T47D (cell line): Measurements from ENCODE around the gene TEX44.

Source experiments
- DNase-seq, 2 experiments: peaks; one replicate each; pipeline versions ENCODE4 v3.0.0 to v3.0.0-alpha.2; 2011 to 2012; ENCODE audit warnings: low read depth in 1 of 2, low spot score in 1 of 2
- JUND ChIP-seq: IDR thresholded peaks from 2 replicates; pipeline ENCODE4 v1.6.1; 2012; ENCODE audit warnings: low read depth
- in situ Hi-C: cut with HindIII; loops from 2 replicates; pipeline ENCODE4 v1.10.0; 2016; ENCODE audit warnings: low sequenced_read_pairs, low pct_unique_long_range_greater_than_20kb

TEX44 gene

DNA sequence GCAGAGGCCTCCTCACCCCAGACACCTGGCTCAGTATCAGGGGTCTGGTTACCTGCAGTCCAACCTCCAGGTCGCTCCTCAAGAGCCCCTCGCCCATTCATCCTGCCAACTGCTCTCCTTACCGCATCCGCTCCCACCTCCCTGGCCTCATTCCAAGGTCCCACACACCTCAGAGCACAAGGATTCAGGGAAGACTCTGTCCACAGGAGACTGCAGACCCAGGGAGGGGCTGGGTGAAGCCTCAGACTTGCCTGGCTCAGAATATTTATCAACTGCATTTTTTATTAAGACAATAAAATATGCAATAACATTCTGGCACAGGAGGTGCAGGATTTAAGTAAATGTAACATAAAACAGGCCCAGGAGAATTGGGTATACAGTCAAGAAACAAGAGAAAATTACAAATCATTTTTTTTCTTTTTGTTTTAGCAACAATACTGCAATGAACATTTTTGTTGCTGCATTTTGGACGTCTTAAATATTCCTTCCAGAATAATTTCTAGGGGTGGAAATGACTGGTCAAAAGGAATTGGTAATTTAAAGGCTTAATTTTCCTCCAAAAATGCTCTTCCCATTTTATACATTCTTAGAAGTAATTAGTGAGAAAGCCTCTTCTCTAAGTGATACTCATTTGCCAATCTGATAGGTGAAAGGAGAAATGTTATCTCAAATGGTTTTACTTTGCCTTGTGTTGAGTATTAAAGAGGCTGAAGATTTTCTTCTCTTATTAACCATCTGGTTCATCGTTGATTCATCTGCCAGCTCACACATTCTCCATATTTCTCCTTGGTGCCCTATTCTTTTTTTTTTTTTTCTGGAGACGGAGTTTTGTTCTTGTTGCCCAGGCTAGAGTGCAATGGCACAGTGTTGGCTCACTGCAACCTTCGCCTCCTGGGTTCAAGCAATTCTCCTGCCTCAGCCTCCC is 42.5 kb downstream of the TEX44 start:
- DNase-seq = no peak
- TF ChIP-seq JUND = no peak
- in situ Hi-C loops = no loop called here

DNA sequence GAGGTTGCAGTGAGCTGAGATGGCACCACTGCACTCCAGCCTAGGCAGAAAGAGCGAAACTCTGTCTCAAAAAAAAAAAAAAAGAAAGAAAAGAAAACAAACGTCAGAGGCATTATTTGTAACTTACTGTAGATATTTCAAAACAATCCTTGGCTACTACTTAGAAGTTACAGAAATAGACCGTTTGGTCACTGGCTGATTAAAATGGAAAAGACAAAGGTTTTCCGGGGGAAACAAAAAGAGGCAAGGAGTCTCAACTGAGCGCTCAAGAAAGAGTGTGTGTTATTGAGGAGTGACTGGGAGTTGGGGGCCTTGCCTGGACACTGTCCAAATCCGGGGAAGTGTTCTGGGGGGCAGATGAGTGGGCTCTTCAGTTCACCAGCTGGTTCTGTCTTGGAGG is 47.6 kb downstream of the TEX44 start:
- in situ Hi-C loops = no loop called here
- no peak for TF ChIP-seq JUND
- no peak for DNase-seq

DNA sequence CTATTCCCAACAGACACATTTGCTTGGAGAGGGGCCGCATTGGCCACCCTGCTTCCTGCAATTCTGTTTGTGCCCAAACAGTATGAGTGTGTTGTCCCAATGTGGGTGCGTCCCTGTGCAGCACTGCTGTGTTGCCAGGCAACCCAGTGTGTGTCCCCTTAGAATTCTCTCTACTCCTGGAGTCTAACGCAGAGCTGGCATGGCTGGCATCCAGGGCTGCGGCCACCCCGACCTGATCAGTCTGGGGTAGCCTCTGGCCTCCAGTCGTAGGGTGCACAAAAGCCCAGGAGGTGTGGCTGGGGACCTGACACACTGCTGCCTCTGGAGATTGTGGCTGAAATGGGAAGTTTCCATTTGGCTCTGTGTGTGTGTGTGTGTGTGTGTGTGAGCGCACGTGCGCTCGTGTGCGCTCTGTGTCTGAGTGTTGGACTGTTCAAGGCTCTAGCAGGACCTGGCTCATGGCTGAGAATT is 48.0 kb downstream of the TEX44 start:
- DNase-seq = peak in 1 of 2 experiments; percentile 55
- in situ Hi-C loops = no loop called here
- TF ChIP-seq JUND = no peak

DNA sequence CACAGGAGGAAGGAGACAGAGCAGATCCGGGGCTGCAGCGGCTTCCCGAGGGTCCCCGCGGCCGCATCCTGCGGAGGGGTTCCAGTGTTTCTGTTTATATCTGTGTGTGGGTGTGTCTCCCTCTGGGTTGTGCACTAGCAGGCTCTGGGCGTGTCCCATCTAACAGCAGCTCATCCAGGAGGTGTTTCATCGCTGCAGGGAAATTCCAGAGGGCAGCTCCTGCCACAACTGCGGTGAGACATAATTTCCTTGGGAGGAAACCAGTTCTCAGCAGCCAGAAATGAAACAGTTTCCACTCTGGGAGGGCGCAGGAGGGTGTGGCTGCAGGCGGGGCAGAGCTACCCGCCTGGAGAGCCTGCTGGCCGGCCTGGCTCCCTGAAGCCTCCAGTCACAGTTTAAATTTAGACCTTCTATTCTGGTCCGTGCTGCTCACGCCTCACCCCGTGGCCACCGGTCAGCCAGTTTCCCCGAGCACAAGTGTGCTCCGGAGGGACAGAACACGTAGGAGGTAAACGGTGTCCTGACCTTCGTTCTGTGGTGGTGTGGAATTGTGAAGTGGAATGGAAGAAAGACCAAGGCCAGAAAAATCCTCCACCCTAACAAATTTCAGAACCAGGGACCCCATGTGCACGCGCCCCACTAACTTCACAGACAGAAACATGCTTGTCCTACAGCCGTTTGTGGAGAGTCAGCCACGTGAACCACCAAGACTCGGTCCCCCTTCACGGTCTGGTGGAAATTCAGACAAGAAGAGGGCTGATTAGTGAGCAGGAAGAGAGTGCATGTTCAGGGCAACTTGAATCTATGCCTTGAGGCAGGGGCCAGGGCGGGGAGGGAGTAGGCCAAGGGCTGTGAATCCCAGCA is 50.2 kb downstream of the TEX44 start:
- peak; percentile 50 to 96 for DNase-seq
- no peak for TF ChIP-seq JUND
- in situ Hi-C loops = no loop called here

DNA sequence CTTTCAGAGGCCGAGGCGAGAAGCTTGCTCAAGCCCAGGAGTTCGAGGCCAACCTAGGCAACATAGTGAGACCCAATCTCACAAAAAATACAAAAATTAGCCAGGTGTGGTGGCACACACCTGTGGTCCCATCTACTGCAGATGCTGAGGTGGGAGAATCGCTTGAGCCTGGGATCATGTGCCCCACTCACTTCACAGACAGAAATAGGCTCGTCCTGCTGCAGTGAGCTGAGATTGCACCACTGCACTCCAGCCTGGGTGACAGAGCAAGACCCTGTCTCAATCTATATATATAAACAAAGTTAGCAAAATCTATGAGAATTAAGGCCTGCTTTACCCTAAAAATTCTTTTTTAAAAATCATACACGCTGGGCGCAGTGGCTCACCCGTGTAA is 50.8 kb downstream of the TEX44 start:
- no peak for DNase-seq
- in situ Hi-C loops = no loop called here
- TF ChIP-seq JUND = no peak
